ENCODE results near the gene EMID1.

GRCh38 chr22:29251981-29252911 is 46.5 kb downstream of the EMID1 start:
- TF ChIP-seq TAF1 (IDR thresholded peaks at IDR 0.05; ENCODE audit: borderline replicate concordance, insufficient read depth, low read length) (no peak), POLR2AphosphoS5 (IDR thresholded peaks at IDR 0.05; ENCODE audit: low read depth, low read length) (no peak), REST (IDR thresholded peaks at IDR 0.05; ENCODE audit: insufficient read depth in 1 of 2, low read depth in 2 of 2, low read length in 2 of 2) (no peak), SIN3A (IDR thresholded peaks at IDR 0.05; ENCODE audit: borderline replicate concordance, insufficient read depth, low read length) (no peak), FOXP2 (optimal IDR thresholded peaks at IDR 0.05; ENCODE audit: borderline replicate concordance, extremely low read depth, extremely low read length, insufficient read depth) (no peak)
